ENCODE data around the gene XPNPEP1. TPM values are rescaled to one million over a fixed set of nuclear protein-coding genes. Genes with fewer than 3 reads are reported as not detected.
"Not testable (repeated sequence)": the region's sequence is repeated elsewhere in the genome, so short reads cannot be mapped to it uniquely, and the experiment has no call there.

The XPNPEP1 gene
- total and polyA plus RNA-seq, 7 experiments from 2014 or later, result 15.7 to 100 (median 45.4) TPM

GRCh38 chr10:109920016-109920415, 3.3 kb downstream of the XPNPEP1 start:
- Mint-ChIP-seq H3K4me3 (peak overlapping the region in 7 of 10 donors; percentile 3 to 91 (median 26)), H3K36me3 (peaks cover 0 to 36% (median 0%) of the 10 kb centered on the region in 5 donors), H3K27ac (peak overlapping the region in 5 of 9 donors; percentile 20 to 89 (median 75)), H3K27me3 (no peaks in the 10 kb centered on the region), H3K9me3 (peaks cover 0 to 2% (median 0%) of the 10 kb centered on the region in 11 donors), H3K4me1 (peaks cover 56 to 86% (median 81%) of the 10 kb centered on the region in 7 donors)
- no peak overlapping the region for H3K27ac ChIP-seq (ENCODE audit: low read depth, low read length)
- no peaks in the 10 kb centered on the region for H3K36me3 ChIP-seq (ENCODE audit: control insufficient read depth in 2 of 3, insufficient read depth in 3 of 3, low read length in 3 of 3)
- H3K4me3 ChIP-seq (ENCODE audit: low read length), result no peak overlapping the region
- POLR2A ChIA-PET, result interaction anchor here (0.7 to 1.3 kb wide), 4 partner anchors 9 to 18 kb away, joined by 3 to 4 read pairs (median 3); no protein-coding TSS in a partner anchor
- CTCF ChIA-PET, result interaction anchor here (1.3 kb wide), 1 partner anchor 10 kb away, joined by 4 read pairs; no protein-coding TSS in a partner anchor
- DNase-seq (peak in 2 of 9 donors; percentile 16 to 20), ATAC-seq (no peak)
- H3K27me3 ChIP-seq (ENCODE audit: control insufficient read depth in 2 of 2, insufficient read depth in 2 of 2, low read length in 2 of 2), result no peaks in the 10 kb centered on the region
- peaks cover 45 to 54% of the 10 kb centered on the region in 2 donors for H3K4me1 ChIP-seq (ENCODE audit: control insufficient read depth in 2 of 2, insufficient read depth in 2 of 2, low read length in 2 of 2)
- intact Hi-C loops (cut with micrococcal nuclease), result loop anchor here (5.0 to 10.0 kb wide), 4 partner anchors 57 to 945 kb away; no protein-coding TSS in a partner anchor
- no peaks in the 10 kb centered on the region for H3K9me3 ChIP-seq (ENCODE audit: control insufficient read depth in 2 of 3, low read length in 3 of 3)

GRCh38 chr10:109919220-109919619, 4.1 kb downstream of the XPNPEP1 start:
- Histone ChIP-seq H3K4me1 (ENCODE audit: control insufficient read depth in 2 of 2, insufficient read depth in 2 of 2, low read length in 2 of 2) (peaks cover 48 to 54% of the 10 kb centered on the region in 2 donors), H3K9me3 (ENCODE audit: control insufficient read depth in 2 of 3, low read length in 3 of 3) (no peaks in the 10 kb centered on the region), H3K36me3 (ENCODE audit: control insufficient read depth in 2 of 3, insufficient read depth in 3 of 3, low read length in 3 of 3) (no peaks in the 10 kb centered on the region), H3K27ac (ENCODE audit: low read depth, low read length) (no peak overlapping the region), H3K27me3 (ENCODE audit: control insufficient read depth in 2 of 2, insufficient read depth in 2 of 2, low read length in 2 of 2) (no peaks in the 10 kb centered on the region), H3K4me3 (ENCODE audit: low read length) (no peak overlapping the region)
- intact Hi-C loops (cut with micrococcal nuclease), result loop anchor here in 1 of 2 donors (10.0 kb wide), 1 partner anchor 646 kb away; the partner anchor contains the start of gene SMC3
- CTCF ChIA-PET, result no interaction called here
- POLR2A ChIA-PET, result interaction anchor here (0.7 to 1.3 kb wide), 3 partner anchors 8 to 19 kb away, joined by 3 read pairs; no protein-coding TSS in a partner anchor
- Mint-ChIP-seq H3K36me3 (peaks cover 0 to 39% (median 0%) of the 10 kb centered on the region in 5 donors), H3K9me3 (peaks cover 0 to 2% (median 0%) of the 10 kb centered on the region in 11 donors), H3K27me3 (no peaks in the 10 kb centered on the region), H3K4me1 (peaks cover 53 to 89% (median 81%) of the 10 kb centered on the region in 7 donors), H3K27ac (peak overlapping the region in 1 of 9 donors; percentile 89), H3K4me3 (peak overlapping the region in 2 of 10 donors; percentile 26 to 91)
- ATAC-seq (no peak), DNase-seq (no peak)

- Mint-ChIP-seq H3K36me3 (peaks cover 0 to 39% (median 0%) of the 10 kb centered on the region in 5 donors), H3K4me3 (peak overlapping the region in 1 of 10 donors; percentile 58), H3K4me1 (peaks cover 53 to 89% (median 81%) of the 10 kb centered on the region in 7 donors), H3K27ac (peak overlapping the region in 2 of 9 donors; percentile 40 to 71)
- H3K27ac ChIP-seq (ENCODE audit: low read depth, low read length); H3K36me3 ChIP-seq (ENCODE audit: control insufficient read depth in 2 of 3, insufficient read depth in 3 of 3, low read length in 3 of 3); H3K4me3 ChIP-seq (ENCODE audit: low read length); H3K27me3 Mint-ChIP-seq; ATAC-seq; POLR2A ChIA-PET; H3K27me3 ChIP-seq (ENCODE audit: control insufficient read depth in 2 of 2, insufficient read depth in 2 of 2, low read length in 2 of 2); H3K9me3 Mint-ChIP-seq; H3K9me3 ChIP-seq (ENCODE audit: control insufficient read depth in 2 of 3, low read length in 3 of 3); DNase-seq: not testable (repeated sequence)
- CTCF ChIA-PET, result interaction anchor here (0.7 kb wide), 1 partner anchor 93 kb away, joined by 7 read pairs; no protein-coding TSS in a partner anchor
- H3K4me1 ChIP-seq (ENCODE audit: control insufficient read depth in 2 of 2, insufficient read depth in 2 of 2, low read length in 2 of 2), result peaks cover 48 to 50% of the 10 kb centered on the region in 2 donors
- intact Hi-C loops (cut with micrococcal nuclease), result loop anchor here in 1 of 2 donors (10.0 kb wide), 1 partner anchor 646 kb away; the partner anchor contains the start of gene SMC3
These were observed 4.6 kb downstream of the XPNPEP1 start for GRCh38 chr10:109918707-109919106.

GRCh38 chr10:109915566-109915965, 7.7 kb downstream of the XPNPEP1 start:
- CTCF ChIA-PET, result no interaction called here
- Histone ChIP-seq H3K36me3 (ENCODE audit: control insufficient read depth in 2 of 3, insufficient read depth in 3 of 3, low read length in 3 of 3) (peaks cover 0 to 6% (median 0%) of the 10 kb centered on the region in 3 experiments), H3K4me1 (ENCODE audit: control insufficient read depth in 2 of 2, insufficient read depth in 2 of 2, low read length in 2 of 2) (peaks cover 32 to 59% of the 10 kb centered on the region in 2 donors), H3K9me3 (ENCODE audit: control insufficient read depth in 2 of 3, low read length in 3 of 3) (no peaks in the 10 kb centered on the region), H3K27ac (ENCODE audit: low read depth, low read length) (no peak overlapping the region), H3K27me3 (ENCODE audit: control insufficient read depth in 2 of 2, insufficient read depth in 2 of 2, low read length in 2 of 2) (no peaks in the 10 kb centered on the region), H3K4me3 (ENCODE audit: low read length) (no peak overlapping the region)
- Mint-ChIP-seq H3K36me3 (peaks cover 6 to 58% (median 13%) of the 10 kb centered on the region in 5 donors), H3K4me3 (peak overlapping the region; percentile 5 to 78 (median 68)), H3K27ac (peak overlapping the region; percentile 32 to 87 (median 49)), H3K4me1 (peaks cover 61 to 94% (median 87%) of the 10 kb centered on the region in 7 donors), H3K9me3 (peaks cover 0 to 3% (median 0%) of the 10 kb centered on the region in 11 donors), H3K27me3 (no peaks in the 10 kb centered on the region)
- no peak for ATAC-seq
- intact Hi-C loops (cut with micrococcal nuclease), result loop anchor here in 1 of 2 donors (1.0 to 10.0 kb wide), 4 partner anchors 8 to 649 kb away; partner anchors contain the start of genes SMC3 and XPNPEP1
- POLR2A ChIA-PET, result interaction anchor here (1.5 kb wide), 1 partner anchor 9 kb away, joined by 4 read pairs; no protein-coding TSS in a partner anchor
- no peak for DNase-seq

GRCh38 chr10:109914966-109915365, 8.3 kb downstream of the XPNPEP1 start:
- peak overlapping the region; percentile 56 to 78 (median 68) for H3K4me3 Mint-ChIP-seq
- Histone ChIP-seq H3K27me3 (ENCODE audit: control insufficient read depth in 2 of 2, insufficient read depth in 2 of 2, low read length in 2 of 2) (no peaks in the 10 kb centered on the region), H3K9me3 (ENCODE audit: control insufficient read depth in 2 of 3, low read length in 3 of 3) (no peaks in the 10 kb centered on the region), H3K36me3 (ENCODE audit: control insufficient read depth in 2 of 3, insufficient read depth in 3 of 3, low read length in 3 of 3) (peaks cover 0 to 6% (median 0%) of the 10 kb centered on the region in 3 experiments), H3K27ac (ENCODE audit: low read depth, low read length) (no peak overlapping the region), H3K4me3 (ENCODE audit: low read length) (no peak overlapping the region), H3K4me1 (ENCODE audit: control insufficient read depth in 2 of 2, insufficient read depth in 2 of 2, low read length in 2 of 2) (peaks cover 32 to 60% of the 10 kb centered on the region in 2 donors)
- intact Hi-C loops (cut with micrococcal nuclease), result loop anchor here in 1 of 2 donors (1.0 to 10.0 kb wide), 5 partner anchors 8 to 650 kb away; partner anchors contain the start of genes DUSP5, SMC3 and XPNPEP1
- ChIA-PET CTCF (no interaction called here), POLR2A (interaction anchor here (1.5 kb wide), 1 partner anchor 8 kb away, joined by 4 read pairs; no protein-coding TSS in a partner anchor)
- H3K9me3 Mint-ChIP-seq, result peaks cover 0 to 3% (median 0%) of the 10 kb centered on the region in 11 donors
- no peaks in the 10 kb centered on the region for H3K27me3 Mint-ChIP-seq
- peak; percentile 93 for ATAC-seq
- H3K4me1 Mint-ChIP-seq, result peaks cover 64 to 94% (median 87%) of the 10 kb centered on the region in 7 donors
- peak in 7 of 9 donors; percentile 37 to 71 (median 56) for DNase-seq
- H3K36me3 Mint-ChIP-seq, result peaks cover 6 to 61% (median 13%) of the 10 kb centered on the region in 5 donors
- H3K27ac Mint-ChIP-seq, result peak overlapping the region in 8 of 9 donors; percentile 40 to 88 (median 58)

GRCh38 chr10:109913306-109913892, 9.9 kb downstream of the XPNPEP1 start:
- peak overlapping the region in 3 of 9 donors; percentile 7 to 58 (median 40) for H3K27ac Mint-ChIP-seq
- intact Hi-C loops (cut with micrococcal nuclease), result loop anchor here in 1 of 2 donors (5.0 to 10.0 kb wide), 2 partner anchors 584 to 651 kb away; partner anchors contain the start of genes DUSP5 and SMC3
- no peaks in the 10 kb centered on the region for H3K27me3 Mint-ChIP-seq
- Histone ChIP-seq H3K4me3 (ENCODE audit: low read length) (no peak overlapping the region), H3K27me3 (ENCODE audit: control insufficient read depth in 2 of 2, insufficient read depth in 2 of 2, low read length in 2 of 2) (no peaks in the 10 kb centered on the region), H3K27ac (ENCODE audit: low read depth, low read length) (no peak overlapping the region), H3K36me3 (ENCODE audit: control insufficient read depth in 2 of 3, insufficient read depth in 3 of 3, low read length in 3 of 3) (peaks cover 0 to 6% (median 0%) of the 10 kb centered on the region in 3 experiments), H3K4me1 (ENCODE audit: control insufficient read depth in 2 of 2, insufficient read depth in 2 of 2, low read length in 2 of 2) (peaks cover 36 to 55% of the 10 kb centered on the region in 2 donors), H3K9me3 (ENCODE audit: control insufficient read depth in 2 of 3, low read length in 3 of 3) (no peaks in the 10 kb centered on the region)
- H3K4me1 Mint-ChIP-seq, result peaks cover 59 to 85% (median 80%) of the 10 kb centered on the region in 7 donors
- peaks cover 6 to 53% (median 16%) of the 10 kb centered on the region in 5 donors for H3K36me3 Mint-ChIP-seq
- ChIA-PET CTCF (interaction anchor here (0.9 to 1.0 kb wide), 2 partner anchors 21 to 30 kb away, joined by 4 read pairs; no protein-coding TSS in a partner anchor), POLR2A (interaction anchor here (0.6 to 1.6 kb wide), 6 partner anchors 9 to 377 kb away, joined by 3 to 5 read pairs (median 3); no protein-coding TSS in a partner anchor)
- H3K4me3 Mint-ChIP-seq, result peak overlapping the region in 1 of 10 donors; percentile 9
- ATAC-seq, result no peak
- H3K9me3 Mint-ChIP-seq, result peaks cover 0 to 3% (median 0%) of the 10 kb centered on the region in 11 donors
- DNase-seq, result no peak

All from naive thymus-derived CD4-positive, alpha-beta T cell (primary cell).